ENCODE results near the gene RAB24. TPM values are rescaled to one million over a fixed set of nuclear protein-coding genes. Genes with fewer than 3 reads are reported as not detected.
A peak's percentile ranks its signal among the peaks of the same experiment; 100 is the strongest.
"Not testable (repeated sequence)": the region's sequence is repeated elsewhere in the genome, so short reads cannot be mapped to it uniquely, and the experiment has no call there.

The RAB24 gene
- total RNA-seq (2014; rRNA removed; shearing (Covaris generic)): 37.6 and 56.2 TPM in 2 replicates

DNA sequence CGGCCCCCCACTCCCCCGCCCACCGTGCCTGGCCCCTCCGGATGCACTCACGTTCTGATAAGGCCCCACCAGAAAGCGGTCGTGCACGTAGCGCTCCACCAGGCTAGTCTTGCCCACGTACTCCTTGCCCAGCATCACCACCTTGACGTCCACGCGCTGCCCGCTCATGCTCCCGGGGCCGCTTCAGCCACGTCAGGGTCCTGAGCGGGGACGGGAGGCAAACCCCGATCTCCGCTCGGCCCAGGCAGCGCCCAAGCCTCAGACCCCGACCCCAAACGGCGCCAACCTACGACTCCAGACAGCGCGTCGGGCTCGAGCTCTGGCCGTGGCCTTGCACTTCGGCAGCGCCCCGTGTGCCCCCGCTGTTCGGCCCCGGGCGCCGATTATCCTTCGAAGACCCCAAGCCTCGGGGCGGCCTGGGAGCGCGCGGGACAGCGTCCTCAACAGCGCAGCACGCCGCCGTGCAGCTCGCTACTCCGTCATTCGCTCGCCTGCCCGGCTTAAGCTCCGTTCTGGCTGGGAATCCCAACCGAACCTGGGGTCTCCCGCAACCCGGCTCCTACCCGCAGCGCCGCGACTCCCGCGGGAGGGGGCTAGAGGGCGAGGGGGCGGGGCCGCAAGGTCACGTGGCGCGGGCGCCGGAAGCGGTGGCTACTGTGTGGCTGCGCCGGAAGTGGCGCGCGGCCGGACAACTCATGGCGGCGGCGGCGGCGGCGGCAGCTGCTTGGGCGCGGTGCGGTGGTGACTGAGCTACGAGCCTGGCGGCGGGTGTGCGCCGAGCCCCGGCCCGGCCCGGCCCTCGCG lies at the start of gene RAB24, which contains the start of gene PRELID1:
Gene RAB24 (minus strand): TSS at position 599 of the 804 bp plus-strand sequence. CDS start 431 bp downstream, at position 168.
Gene PRELID1 (plus strand): TSS at position 679 of the 804 bp plus-strand sequence. CDS start 187 bp downstream, outside the sequence.
- H3K4me1 ChIP-seq (replicated peaks): peaks cover 45% of the 10 kb centered on the region
- H3K36me3 ChIP-seq: peaks cover 86% of the 10 kb centered on the region
- H3K4me3 ChIP-seq: peak within 1 kb of the TSS; percentile 78
- no peaks in the 10 kb centered on the region for H3K27me3 ChIP-seq (replicated peaks)
- DNase-seq (ENCODE audit: low read depth in 1 of 2, low spot score in 2 of 2): peak; percentile 86 to 93
- peak within 1 kb of the TSS; percentile 57 for H3K27ac ChIP-seq
- no peaks in the 10 kb centered on the region for H3K9me3 ChIP-seq (replicated peaks)

DNA sequence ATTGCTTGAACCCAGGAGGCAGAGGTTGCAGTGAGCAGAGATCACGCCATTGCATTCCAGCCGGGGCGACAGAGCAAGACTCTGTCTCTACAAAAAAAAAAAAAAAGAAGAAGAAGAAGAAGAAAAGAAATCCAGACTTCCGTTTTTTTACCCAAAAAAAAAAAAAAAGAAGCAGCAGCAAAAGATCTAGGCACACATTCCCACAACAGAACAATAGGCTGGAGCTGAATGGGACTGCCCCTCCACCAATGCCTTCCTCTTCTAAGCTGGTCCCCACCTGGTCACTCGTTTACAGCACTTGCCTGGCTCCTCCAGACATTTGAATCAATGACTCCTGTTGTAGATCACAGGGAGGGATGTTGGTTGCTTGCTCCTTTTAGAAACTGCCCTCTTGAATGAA lies 49.6 kb upstream of the RAB24 start:
- Histone ChIP-seq H3K27ac (no peak overlapping the region), H3K9me3 (replicated peaks) (no peaks in the 10 kb centered on the region), H3K36me3 (peaks cover 20% of the 10 kb centered on the region), H3K4me3 (no peak overlapping the region), H3K4me1 (replicated peaks) (peaks cover 20% of the 10 kb centered on the region), H3K27me3 (replicated peaks) (no peaks in the 10 kb centered on the region)
- DNase-seq (ENCODE audit: low read depth in 1 of 2, low spot score in 2 of 2): no peak

DNA sequence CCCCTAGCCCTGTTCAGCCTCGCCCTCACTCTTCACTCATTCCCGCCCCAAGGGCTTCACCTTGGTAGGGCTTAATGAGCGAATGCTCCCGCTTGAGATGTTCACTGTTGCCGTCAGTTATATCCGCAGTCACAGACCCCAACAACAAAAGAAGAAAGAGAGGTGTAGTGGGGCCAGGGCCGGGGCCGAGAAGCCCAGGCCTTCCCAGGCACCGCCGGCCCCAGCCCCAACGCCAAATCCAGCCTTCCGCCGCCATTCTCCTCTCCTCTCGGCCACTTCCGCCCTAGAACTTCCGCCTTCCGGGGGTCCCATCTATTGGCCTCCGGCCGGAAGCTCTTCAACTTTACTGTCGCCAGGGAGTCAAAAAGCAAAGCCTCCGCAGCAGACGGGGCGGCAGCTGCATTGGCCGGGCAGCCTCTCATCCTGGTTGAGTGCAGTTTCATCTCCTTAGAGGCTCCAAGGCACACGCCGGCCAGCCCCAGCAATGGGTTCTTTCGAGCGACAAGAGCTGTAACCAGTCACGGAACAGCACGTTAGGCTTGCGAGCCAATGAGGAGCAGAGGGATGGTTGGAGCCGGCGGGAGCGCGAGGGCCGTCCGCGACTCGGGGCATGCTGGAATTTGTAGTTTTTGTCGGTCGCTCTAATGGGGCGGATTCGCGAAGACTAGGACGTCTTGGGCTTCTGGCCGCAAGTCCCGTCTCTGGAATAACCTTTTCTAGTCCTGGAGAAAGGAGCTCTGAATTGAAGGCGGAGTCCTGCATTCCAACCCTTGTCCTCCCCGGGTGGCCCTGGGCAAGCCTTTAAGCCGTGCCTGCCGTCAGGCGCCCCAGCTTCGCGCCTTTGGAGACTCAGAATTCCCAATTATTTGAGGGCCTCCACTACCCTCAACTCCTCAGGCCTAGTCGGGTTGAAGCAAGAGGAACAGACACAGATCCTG lies 48.1 kb upstream of the RAB24 start, which contains the start of gene LMAN2:
Gene LMAN2 (minus strand): TSS at position 277 of the 938 bp plus-strand sequence. CDS start 21 bp downstream, at position 256.
- H3K9me3 ChIP-seq (replicated peaks): no peaks in the 10 kb centered on the region
- H3K36me3 ChIP-seq: peaks cover 32% of the 10 kb centered on the region
- H3K27me3 ChIP-seq (replicated peaks): no peaks in the 10 kb centered on the region
- H3K4me3 ChIP-seq: peak within 1 kb of the TSS; percentile 68
- H3K4me1 ChIP-seq (replicated peaks): peaks cover 13% of the 10 kb centered on the region
- H3K27ac ChIP-seq: peak within 1 kb of the TSS; percentile 88
- peak; percentile 97 to 99 for DNase-seq (ENCODE audit: low read depth in 1 of 2, low spot score in 2 of 2)

DNA sequence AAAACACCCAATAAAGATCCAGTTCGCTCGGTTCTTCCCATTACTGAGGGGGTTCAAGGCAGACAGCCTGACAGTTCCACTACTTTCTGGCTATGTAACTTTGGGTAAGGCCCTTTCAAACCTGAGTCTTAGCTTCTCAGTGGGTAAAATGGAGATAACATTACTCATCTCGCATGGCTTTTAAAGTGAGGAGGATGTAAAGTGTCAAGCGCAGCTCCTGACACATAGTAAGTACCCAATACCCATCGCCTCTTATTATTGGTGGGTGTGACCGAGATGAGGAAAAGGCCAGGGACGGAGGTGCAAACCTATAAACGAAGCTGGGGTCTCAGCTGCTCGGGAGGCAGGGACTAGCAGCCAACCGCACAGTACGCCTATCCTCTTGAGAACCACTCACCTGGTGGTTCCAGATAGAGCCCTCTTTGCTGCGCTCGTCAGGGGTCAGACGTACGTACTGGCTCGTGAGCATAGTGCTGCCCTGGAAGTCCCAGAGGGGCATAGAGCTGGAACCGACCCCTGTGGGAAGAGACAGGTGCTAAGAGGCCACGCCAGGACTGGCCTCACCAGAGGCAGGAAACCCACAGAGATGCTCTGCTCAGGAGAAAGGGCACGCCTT lies 47.4 kb upstream of the RAB24 start:
- Histone ChIP-seq H3K4me3 (peak overlapping the region; percentile 68), H3K36me3 (peaks cover 35% of the 10 kb centered on the region), H3K9me3 (replicated peaks) (no peaks in the 10 kb centered on the region), H3K27me3 (replicated peaks) (no peaks in the 10 kb centered on the region), H3K27ac (peak overlapping the region; percentile 88), H3K4me1 (replicated peaks) (peaks cover 13% of the 10 kb centered on the region)
- DNase-seq (ENCODE audit: low read depth in 1 of 2, low spot score in 2 of 2): no peak

DNA sequence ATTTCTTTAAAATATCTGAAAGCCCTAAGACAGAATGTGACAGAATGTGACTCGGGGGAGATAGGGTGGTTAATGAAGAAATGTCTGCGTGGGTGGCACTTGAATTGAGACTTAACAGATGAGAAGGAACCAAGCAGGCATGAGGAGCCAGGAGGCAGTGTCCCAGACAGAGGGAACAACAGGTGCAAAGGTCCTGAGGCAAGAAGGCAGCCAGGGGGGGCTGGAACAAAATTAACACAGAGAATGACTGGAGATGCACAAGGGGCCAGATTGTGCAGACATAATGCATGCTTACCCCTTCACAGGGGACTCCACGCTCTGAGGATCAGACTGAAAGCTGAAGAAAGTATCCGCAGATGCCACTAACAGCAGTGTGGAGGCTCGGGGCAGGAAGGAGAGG lies 46.2 kb upstream of the RAB24 start:
- Histone ChIP-seq H3K27ac (no peak overlapping the region), H3K9me3 (replicated peaks) (no peaks in the 10 kb centered on the region), H3K4me1 (replicated peaks) (peaks cover 13% of the 10 kb centered on the region), H3K36me3 (peaks cover 42% of the 10 kb centered on the region), H3K27me3 (replicated peaks) (no peaks in the 10 kb centered on the region), H3K4me3 (no peak overlapping the region)
- DNase-seq (ENCODE audit: low read depth in 1 of 2, low spot score in 2 of 2): no peak

DNA sequence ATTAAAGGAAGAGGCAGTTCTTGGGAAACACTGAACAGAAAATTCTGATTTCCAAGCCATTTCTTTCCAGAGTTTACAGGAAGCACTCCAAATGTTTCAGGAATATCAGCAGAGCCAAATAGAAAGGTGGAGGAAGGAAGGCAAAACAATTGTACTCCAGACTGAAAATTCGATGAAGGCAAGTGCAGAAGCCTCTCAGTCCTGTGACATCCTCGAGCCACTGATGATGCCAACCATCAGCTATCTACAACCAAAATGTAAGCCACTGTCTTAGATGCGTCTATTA lies 45.8 kb upstream of the RAB24 start:
- Histone ChIP-seq H3K36me3 (peaks cover 47% of the 10 kb centered on the region), H3K27me3 (replicated peaks) (no peaks in the 10 kb centered on the region), H3K9me3 (replicated peaks) (no peaks in the 10 kb centered on the region), H3K27ac (no peak overlapping the region), H3K4me1 (replicated peaks) (peaks cover 13% of the 10 kb centered on the region), H3K4me3 (no peak overlapping the region)
- DNase-seq (ENCODE audit: low read depth in 1 of 2, low spot score in 2 of 2): no peak

DNA sequence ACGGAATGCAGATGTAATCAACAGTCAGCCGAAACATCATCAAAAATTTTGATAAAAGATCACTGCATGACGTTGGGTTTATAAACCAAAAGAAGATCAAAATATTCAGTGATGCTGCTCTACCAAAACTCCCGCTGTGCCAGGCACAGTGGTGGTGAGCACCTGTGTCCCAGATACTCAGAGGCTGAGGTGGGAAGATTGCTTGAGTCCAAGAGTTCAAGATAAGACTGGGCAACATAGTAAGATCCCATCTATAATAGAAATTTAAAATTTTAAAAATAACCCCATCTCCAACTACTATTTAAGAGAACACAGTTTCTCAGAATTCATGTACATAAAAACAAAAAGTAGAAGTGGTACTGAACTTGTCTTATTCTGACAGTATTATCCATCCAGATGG lies 44.2 kb upstream of the RAB24 start:
- Histone ChIP-seq H3K4me1 (replicated peaks) (peaks cover 13% of the 10 kb centered on the region), H3K9me3 (replicated peaks) (no peaks in the 10 kb centered on the region), H3K36me3 (peaks cover 51% of the 10 kb centered on the region), H3K27me3 (replicated peaks) (no peaks in the 10 kb centered on the region), H3K4me3 (no peak overlapping the region), H3K27ac (no peak overlapping the region)
- no peak for DNase-seq (ENCODE audit: low read depth in 1 of 2, low spot score in 2 of 2)

DNA sequence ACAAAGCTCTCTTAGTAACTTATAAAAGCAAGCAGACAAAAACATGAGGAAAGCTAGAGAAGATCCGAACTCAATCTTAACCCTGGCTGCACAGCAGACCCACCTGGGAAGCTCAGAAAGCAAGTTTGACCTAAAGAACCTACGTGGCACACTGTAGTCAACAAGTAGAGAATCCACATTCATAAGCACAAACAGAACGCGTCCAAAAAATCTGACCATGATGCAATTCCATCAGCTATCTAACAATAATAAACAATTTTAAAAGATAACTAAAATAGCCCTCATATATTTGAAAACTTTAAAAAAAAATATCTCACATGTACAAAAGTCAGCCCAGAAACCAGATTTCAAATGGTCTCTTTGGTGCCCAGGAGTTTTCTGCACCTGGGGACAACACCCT lies 43.3 kb upstream of the RAB24 start:
- no peak overlapping the region for H3K4me3 ChIP-seq
- H3K4me1 ChIP-seq (replicated peaks): peaks cover 9% of the 10 kb centered on the region
- H3K27me3 ChIP-seq (replicated peaks): no peaks in the 10 kb centered on the region
- H3K27ac ChIP-seq: no peak overlapping the region
- DNase-seq (ENCODE audit: low read depth in 1 of 2, low spot score in 2 of 2): no peak
- peaks cover 56% of the 10 kb centered on the region for H3K36me3 ChIP-seq
- H3K9me3 ChIP-seq (replicated peaks): no peaks in the 10 kb centered on the region

DNA sequence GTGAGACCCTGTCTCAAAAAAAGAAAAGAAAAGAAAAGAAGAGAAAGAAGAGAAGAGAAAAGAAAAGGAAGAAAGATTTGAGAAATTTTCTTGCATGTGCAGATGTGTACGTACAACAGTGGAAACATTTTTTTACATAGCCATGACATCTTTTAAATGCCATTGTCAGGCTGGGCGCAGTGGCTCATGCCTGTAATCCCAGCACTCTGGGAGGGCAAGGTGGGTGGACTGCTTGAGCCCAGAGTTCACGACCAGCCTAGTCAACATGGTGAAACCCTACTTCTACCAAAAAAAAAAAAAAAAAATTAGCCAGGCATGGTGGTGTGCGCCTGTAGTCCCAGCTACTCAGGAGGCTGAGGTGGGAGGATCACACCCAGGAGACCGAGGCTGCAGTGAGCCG lies 41.4 kb upstream of the RAB24 start:
- Histone ChIP-seq H3K27me3 (replicated peaks) (no peaks in the 10 kb centered on the region), H3K4me1 (replicated peaks) (no peaks in the 10 kb centered on the region), H3K9me3 (replicated peaks) (no peaks in the 10 kb centered on the region), H3K27ac (no peak overlapping the region), H3K4me3 (no peak overlapping the region), H3K36me3 (peaks cover 61% of the 10 kb centered on the region)
- DNase-seq (ENCODE audit: low read depth in 1 of 2, low spot score in 2 of 2): no peak

DNA sequence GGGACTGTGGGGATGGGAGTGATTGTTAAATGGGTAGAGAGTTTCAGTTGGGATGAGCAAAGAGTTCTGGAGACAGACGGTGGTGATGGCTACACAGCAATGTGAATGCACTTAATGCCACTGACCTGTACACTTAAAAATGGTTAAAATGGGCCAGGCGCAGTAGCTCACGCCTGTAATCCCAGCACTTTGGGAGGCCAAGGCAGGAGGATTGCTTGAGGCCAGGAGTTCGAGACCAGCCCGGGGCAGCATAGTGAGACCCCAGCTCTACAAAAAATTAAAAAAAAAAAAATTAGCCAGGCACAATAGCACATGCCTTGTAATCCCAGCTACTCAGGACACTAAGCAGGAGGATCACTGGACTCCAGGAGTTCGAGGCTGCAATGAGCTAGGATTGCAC lies 40.3 kb upstream of the RAB24 start:
- no peak for DNase-seq (ENCODE audit: low read depth in 1 of 2, low spot score in 2 of 2)
- peaks cover 66% of the 10 kb centered on the region for H3K36me3 ChIP-seq
- H3K4me3 ChIP-seq: no peak overlapping the region
- H3K4me1 ChIP-seq (replicated peaks): no peaks in the 10 kb centered on the region
- no peaks in the 10 kb centered on the region for H3K9me3 ChIP-seq (replicated peaks)
- H3K27ac ChIP-seq: no peak overlapping the region
- no peaks in the 10 kb centered on the region for H3K27me3 ChIP-seq (replicated peaks)

DNA sequence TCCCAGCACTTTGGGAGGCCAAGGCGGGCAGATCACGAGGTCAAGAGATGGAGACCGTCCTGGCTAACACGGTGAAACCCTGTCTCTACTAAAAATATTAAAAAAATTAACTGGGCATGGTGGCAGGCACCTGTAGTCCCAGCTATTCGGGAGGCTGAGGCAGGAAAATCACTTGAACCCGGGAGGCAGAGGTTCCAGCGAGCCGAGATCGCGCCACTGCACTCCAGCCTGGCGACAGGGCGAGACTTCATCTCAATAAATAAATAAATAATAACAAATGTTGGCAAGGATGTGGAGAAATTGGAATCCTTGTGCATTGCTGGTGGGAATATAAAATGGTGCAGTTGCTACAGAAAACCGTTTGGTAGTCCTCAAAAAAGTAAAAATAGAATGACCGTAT lies 39.5 kb upstream of the RAB24 start:
- not testable (repeated sequence) for DNase-seq (ENCODE audit: low read depth in 1 of 2, low spot score in 2 of 2); H3K9me3 ChIP-seq (replicated peaks); H3K27me3 ChIP-seq (replicated peaks); H3K4me3 ChIP-seq; H3K27ac ChIP-seq; H3K4me1 ChIP-seq (replicated peaks)
- peaks cover 70% of the 10 kb centered on the region for H3K36me3 ChIP-seq

DNA sequence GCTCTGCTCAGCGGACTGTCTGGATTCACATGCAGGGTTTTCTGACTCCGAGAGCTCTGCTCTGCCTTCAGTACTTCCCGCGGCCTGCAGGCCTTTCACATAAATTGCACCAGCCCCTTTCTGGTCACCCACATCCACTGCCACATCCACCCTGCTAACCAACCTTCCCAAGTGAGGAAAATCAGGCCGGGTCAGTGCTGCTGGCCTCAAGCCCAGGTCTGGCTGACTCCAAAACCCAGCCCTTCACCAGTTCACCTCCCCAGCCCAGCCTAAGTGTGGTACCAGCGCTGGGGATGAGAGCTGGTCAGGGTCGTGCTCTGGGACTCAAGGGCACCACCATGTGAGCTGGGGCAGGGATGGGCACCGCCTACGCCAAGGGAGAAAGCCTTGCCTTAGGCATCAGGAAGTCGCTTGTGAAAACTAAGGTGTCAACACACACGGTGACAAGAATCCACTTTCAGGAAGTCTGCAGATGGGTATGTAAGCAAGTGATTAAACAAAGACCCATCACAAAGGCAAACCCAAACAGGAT lies 35.7 kb upstream of the RAB24 start:
- Histone ChIP-seq H3K9me3 (replicated peaks) (no peaks in the 10 kb centered on the region), H3K4me3 (no peak overlapping the region), H3K36me3 (peaks cover 81% of the 10 kb centered on the region), H3K27ac (no peak overlapping the region), H3K4me1 (replicated peaks) (no peaks in the 10 kb centered on the region), H3K27me3 (replicated peaks) (no peaks in the 10 kb centered on the region)
- DNase-seq (ENCODE audit: low read depth in 1 of 2, low spot score in 2 of 2): no peak

DNA sequence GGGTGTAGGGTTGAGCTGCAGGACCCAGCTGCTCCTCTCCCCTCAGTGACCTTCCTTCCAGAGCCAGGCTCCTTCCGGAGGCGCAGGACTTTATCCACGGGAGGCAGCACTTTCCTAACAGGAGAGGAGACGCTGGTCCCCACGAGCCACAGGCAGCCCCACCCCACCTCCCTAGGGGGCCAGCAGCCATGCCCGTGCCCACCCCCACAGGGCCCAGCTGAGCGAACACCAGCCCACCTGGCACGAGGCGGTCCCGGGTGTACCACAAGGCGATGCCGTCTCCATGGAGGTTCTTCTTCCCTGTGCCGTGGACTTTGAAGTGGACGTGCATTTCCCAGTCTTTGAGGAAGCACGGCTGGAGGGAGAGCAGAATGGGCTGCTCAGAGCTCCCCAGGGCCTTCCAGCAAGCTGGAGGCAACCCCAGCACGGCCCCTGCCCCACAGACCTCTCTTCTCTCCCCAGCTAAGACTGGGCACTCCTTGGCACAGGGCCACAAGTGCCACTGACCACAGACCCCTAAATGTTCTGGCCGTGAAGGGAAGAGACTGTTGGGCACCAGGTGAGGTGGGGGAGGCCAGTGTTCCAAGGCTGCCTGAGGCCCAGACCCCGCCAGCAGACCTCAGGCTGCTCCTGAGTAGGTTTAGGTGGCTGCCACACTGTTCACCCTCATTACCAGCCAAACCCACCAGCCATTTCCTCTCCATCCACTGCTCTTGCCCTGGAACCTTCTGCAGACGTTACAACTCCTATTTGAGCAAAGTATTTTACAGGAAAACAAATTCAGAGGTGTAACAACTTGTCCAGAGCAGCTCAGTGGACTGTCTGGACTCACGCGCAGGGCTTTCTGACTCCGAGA lies 35.0 kb upstream of the RAB24 start:
- H3K36me3 ChIP-seq: peaks cover 84% of the 10 kb centered on the region
- no peak overlapping the region for H3K27ac ChIP-seq
- H3K4me1 ChIP-seq (replicated peaks): no peaks in the 10 kb centered on the region
- H3K4me3 ChIP-seq: no peak overlapping the region
- no peaks in the 10 kb centered on the region for H3K27me3 ChIP-seq (replicated peaks)
- no peak for DNase-seq (ENCODE audit: low read depth in 1 of 2, low spot score in 2 of 2)
- no peaks in the 10 kb centered on the region for H3K9me3 ChIP-seq (replicated peaks)

All from SJSA1 (cell line).